Measurements from ENCODE around the gene CCNK.

The CCNK gene

GRCh38 chr14:99507860-99508640 is 26.8 kb downstream of the CCNK start:
- intact Hi-C loops (cut with micrococcal nuclease), result no loop called here
- H3K9me3 Mint-ChIP-seq, result no peaks in the 10 kb centered on the region
- H3K36me3 Mint-ChIP-seq (ENCODE audit: low read depth), result peaks cover 98% of the 10 kb centered on the region
- H3K27me3 Mint-ChIP-seq, result no peaks in the 10 kb centered on the region
- no peak overlapping the region for H3K27ac Mint-ChIP-seq
- no peak overlapping the region for H3K4me3 Mint-ChIP-seq
- no peaks in the 10 kb centered on the region for H3K4me1 Mint-ChIP-seq (ENCODE audit: low read depth)

- Mint-ChIP-seq H3K9me3 (no peaks in the 10 kb centered on the region), H3K4me1 (ENCODE audit: low read depth) (no peaks in the 10 kb centered on the region), H3K36me3 (ENCODE audit: low read depth) (peaks cover 98% of the 10 kb centered on the region), H3K27me3 (no peaks in the 10 kb centered on the region), H3K4me3 (no peak overlapping the region), H3K27ac (no peak overlapping the region)
- intact Hi-C loops (cut with micrococcal nuclease), result no loop called here
Measured at GRCh38 chr14:99508896-99509629, 27.9 kb downstream of the CCNK start.

DNA sequence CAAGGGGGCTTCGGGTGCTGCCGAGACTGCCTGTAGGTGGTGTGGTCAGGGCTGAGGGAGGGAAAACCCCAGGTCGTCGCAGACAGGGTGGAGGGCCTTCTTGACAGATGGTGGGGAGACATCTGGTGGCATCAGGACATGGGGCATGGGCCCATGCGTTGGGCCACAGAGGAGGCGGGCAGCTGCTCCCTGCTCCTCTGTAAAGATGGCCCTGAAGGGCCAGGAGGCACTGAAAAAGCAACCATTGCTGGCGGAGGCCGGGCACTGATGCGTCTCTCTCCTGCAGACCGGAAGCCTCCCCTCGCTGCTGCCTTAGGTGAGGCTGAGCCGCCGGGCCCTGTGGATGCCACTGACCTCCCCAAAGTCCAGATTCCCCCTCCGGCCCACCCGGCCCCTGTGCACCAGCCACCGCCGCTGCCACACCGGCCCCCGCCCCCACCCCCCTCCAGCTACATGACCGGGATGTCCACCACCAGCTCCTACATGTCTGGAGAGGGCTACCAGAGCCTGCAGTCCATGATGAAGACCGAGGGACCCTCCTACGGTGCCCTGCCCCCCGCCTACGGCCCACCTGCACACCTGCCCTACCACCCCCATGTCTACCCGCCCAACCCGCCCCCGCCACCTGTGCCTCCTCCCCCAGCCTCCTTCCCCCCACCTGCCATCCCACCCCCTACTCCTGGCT is 28.8 kb downstream of the CCNK start:
- H3K4me1 Mint-ChIP-seq (ENCODE audit: low read depth), result no peaks in the 10 kb centered on the region
- H3K27me3 Mint-ChIP-seq, result no peaks in the 10 kb centered on the region
- H3K4me3 Mint-ChIP-seq, result no peak overlapping the region
- intact Hi-C loops (cut with micrococcal nuclease), result no loop called here
- no peaks in the 10 kb centered on the region for H3K9me3 Mint-ChIP-seq
- no peak overlapping the region for H3K27ac Mint-ChIP-seq
- H3K36me3 Mint-ChIP-seq (ENCODE audit: low read depth), result peaks cover 92% of the 10 kb centered on the region

GRCh38 chr14:99510556-99511139 is 29.4 kb downstream of the CCNK start:
- Mint-ChIP-seq H3K4me1 (ENCODE audit: low read depth) (no peaks in the 10 kb centered on the region), H3K4me3 (no peak overlapping the region), H3K27me3 (no peaks in the 10 kb centered on the region), H3K36me3 (ENCODE audit: low read depth) (peaks cover 85% of the 10 kb centered on the region), H3K9me3 (no peaks in the 10 kb centered on the region), H3K27ac (no peak overlapping the region)
- intact Hi-C loops (cut with micrococcal nuclease), result no loop called here

- H3K27me3 Mint-ChIP-seq, result no peaks in the 10 kb centered on the region
- H3K27ac Mint-ChIP-seq, result no peak overlapping the region
- no peaks in the 10 kb centered on the region for H3K9me3 Mint-ChIP-seq
- H3K4me3 Mint-ChIP-seq, result no peak overlapping the region
- intact Hi-C loops (cut with micrococcal nuclease), result no loop called here
- H3K4me1 Mint-ChIP-seq (ENCODE audit: low read depth), result no peaks in the 10 kb centered on the region
- H3K36me3 Mint-ChIP-seq (ENCODE audit: low read depth), result peaks cover 76% of the 10 kb centered on the region
Measured at GRCh38 chr14:99511421-99512109, 30.4 kb downstream of the CCNK start.

DNA sequence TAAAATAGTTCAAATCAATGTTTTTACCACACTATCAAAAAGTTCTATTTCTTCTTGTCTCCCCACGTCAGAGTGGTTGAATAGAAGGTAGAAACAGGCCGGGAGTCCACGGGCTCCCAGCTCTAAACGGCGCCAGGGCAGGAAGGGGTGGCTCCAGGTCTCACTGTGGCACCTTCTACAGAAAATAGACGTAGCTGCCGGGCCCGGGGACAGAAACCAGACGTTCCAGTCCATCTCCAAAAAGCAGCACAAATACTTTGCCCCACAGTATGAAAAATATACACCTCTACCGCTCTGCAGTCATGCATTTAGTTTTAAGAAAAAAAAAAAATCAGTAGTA is 30.9 kb downstream of the CCNK start:
- Mint-ChIP-seq H3K4me1 (ENCODE audit: low read depth) (no peaks in the 10 kb centered on the region), H3K4me3 (no peak overlapping the region), H3K27me3 (no peaks in the 10 kb centered on the region), H3K9me3 (no peaks in the 10 kb centered on the region), H3K27ac (no peak overlapping the region), H3K36me3 (ENCODE audit: low read depth) (peaks cover 71% of the 10 kb centered on the region)
- intact Hi-C loops (cut with micrococcal nuclease), result no loop called here

GRCh38 chr14:99512571-99513182 is 31.5 kb downstream of the CCNK start:
- Mint-ChIP-seq H3K4me1 (ENCODE audit: low read depth) (no peaks in the 10 kb centered on the region), H3K27me3 (peaks cover 1% of the 10 kb centered on the region), H3K9me3 (no peaks in the 10 kb centered on the region), H3K4me3 (no peak overlapping the region), H3K36me3 (ENCODE audit: low read depth) (peaks cover 65% of the 10 kb centered on the region), H3K27ac (no peak overlapping the region)
- intact Hi-C loops (cut with micrococcal nuclease), result no loop called here

DNA sequence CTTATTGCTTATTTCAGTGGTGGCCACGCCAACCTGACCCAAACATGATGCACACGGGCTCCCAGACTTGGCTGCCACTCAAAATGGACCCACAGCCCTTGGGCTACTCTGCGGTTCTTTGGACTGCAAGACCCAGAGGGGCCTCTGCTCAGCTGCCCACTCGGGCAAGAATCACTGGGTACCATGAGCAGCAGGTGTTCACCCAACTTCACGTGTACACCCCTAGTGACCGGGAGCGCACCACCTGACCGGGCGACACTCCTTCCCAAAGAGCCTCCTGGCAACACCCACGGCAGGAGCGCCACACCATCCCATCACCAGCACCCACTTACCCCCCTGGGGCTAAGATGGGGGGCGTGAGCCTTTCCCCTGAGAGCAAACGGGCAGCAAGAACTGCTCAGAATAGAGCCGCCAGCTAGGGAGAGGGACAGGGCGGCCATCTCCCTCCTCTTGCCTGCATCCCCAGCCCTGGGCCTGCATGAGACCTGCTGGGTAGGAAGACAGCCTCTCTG is 32.0 kb downstream of the CCNK start:
- intact Hi-C loops (cut with micrococcal nuclease), result no loop called here
- H3K9me3 Mint-ChIP-seq, result no peaks in the 10 kb centered on the region
- H3K27me3 Mint-ChIP-seq, result peaks cover 1% of the 10 kb centered on the region
- H3K4me1 Mint-ChIP-seq (ENCODE audit: low read depth), result no peaks in the 10 kb centered on the region
- H3K36me3 Mint-ChIP-seq (ENCODE audit: low read depth), result peaks cover 59% of the 10 kb centered on the region
- no peak overlapping the region for H3K27ac Mint-ChIP-seq
- no peak overlapping the region for H3K4me3 Mint-ChIP-seq

DNA sequence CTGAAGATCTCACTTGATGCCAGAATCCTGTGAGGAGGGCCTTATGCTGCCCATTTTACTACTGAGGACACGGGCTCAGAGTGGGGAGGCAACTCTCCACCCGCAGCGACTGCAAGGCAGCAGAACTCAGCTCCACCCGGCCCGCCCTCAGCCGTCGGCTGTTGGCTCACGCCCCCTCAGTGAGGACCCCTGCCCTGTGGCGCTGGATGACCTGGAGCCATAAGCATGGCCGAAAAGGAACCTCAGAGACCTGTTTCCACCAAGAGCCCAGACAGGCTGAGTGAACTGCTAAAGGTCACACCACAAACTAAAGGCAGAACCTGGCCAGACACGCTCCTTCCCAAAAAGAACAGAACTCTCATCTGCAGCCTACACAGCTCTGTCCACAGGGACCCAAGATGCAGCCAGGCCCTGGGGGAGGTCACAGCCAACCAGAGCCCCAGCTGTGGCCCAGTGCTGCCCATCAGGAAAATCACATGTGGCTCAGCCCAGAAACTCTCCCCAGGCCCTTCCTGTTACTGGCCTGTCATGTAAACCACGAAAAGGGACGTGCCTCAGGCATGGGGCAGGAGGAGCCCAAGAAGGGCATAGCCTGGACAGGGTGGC is 32.8 kb downstream of the CCNK start:
- Mint-ChIP-seq H3K27me3 (peaks cover 1% of the 10 kb centered on the region), H3K9me3 (no peaks in the 10 kb centered on the region), H3K4me3 (no peak overlapping the region), H3K4me1 (ENCODE audit: low read depth) (no peaks in the 10 kb centered on the region), H3K36me3 (ENCODE audit: low read depth) (peaks cover 51% of the 10 kb centered on the region), H3K27ac (no peak overlapping the region)
- intact Hi-C loops (cut with micrococcal nuclease), result no loop called here

DNA sequence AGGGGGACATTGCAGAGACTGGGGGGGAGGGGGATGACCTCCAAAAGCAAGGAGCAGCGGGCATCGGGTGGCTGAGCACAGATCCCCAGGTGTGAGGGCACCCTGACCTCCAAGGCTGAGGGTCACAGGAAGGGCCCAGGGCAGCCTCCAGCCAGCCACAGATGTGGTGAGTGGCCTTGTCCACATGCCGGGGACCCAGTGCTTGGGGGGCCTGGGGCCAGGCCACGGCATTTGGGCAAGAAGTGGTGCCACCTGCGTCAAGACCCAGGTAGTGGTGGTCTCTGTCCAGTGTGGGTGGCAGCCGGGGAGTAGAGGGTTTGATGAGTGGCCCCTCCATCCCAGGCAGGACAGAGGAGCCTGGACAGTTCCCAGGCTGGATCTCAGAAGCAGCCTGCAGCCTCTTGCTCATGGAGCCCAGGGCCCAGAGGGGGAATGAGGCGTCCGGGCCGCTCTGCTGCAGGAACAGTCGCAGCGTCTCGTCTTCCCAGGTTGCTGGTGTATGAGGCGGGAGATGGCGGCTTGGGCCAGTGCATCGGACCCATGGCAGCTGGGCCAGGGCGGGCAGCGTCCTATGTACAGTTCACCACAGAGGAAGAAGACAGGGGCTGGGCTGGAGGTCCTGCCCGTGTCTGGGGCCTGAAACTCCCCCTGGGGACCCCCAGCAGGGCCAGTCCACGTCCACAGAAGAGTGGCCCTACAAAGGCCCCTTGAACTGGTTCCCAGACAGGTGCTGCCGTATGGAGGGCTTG is 33.5 kb downstream of the CCNK start:
- H3K4me1 Mint-ChIP-seq (ENCODE audit: low read depth), result no peaks in the 10 kb centered on the region
- intact Hi-C loops (cut with micrococcal nuclease), result loop anchor here (5.0 kb wide), 1 partner anchor 373 kb away; no protein-coding TSS in a partner anchor
- H3K27ac Mint-ChIP-seq, result no peak overlapping the region
- no peak overlapping the region for H3K4me3 Mint-ChIP-seq
- H3K27me3 Mint-ChIP-seq, result peaks cover 1% of the 10 kb centered on the region
- H3K36me3 Mint-ChIP-seq (ENCODE audit: low read depth), result peaks cover 44% of the 10 kb centered on the region
- no peaks in the 10 kb centered on the region for H3K9me3 Mint-ChIP-seq

GRCh38 chr14:99515301-99516155 is 34.3 kb downstream of the CCNK start:
- intact Hi-C loops (cut with micrococcal nuclease), result loop anchor here (5.0 kb wide), 1 partner anchor 372 kb away; no protein-coding TSS in a partner anchor
- Mint-ChIP-seq H3K27me3 (peaks cover 1% of the 10 kb centered on the region), H3K27ac (no peak overlapping the region), H3K9me3 (no peaks in the 10 kb centered on the region), H3K36me3 (ENCODE audit: low read depth) (peaks cover 36% of the 10 kb centered on the region), H3K4me3 (no peak overlapping the region), H3K4me1 (ENCODE audit: low read depth) (no peaks in the 10 kb centered on the region)

All from dendritic cell treated with granulocyte-macrophage colony-stimulating factor and Interleukin-4, amounts not matched to agents 40 ng/mL and 50 ng/mL, for 4 days (primary cell).